ENCODE results near the gene ANKS1B.
A peak's percentile ranks its signal among the peaks of the same experiment; 100 is the strongest.
"Not testable (repeated sequence)": the region's sequence is repeated elsewhere in the genome, so short reads cannot be mapped to it uniquely, and the experiment has no call there.

Gene ANKS1B

DNA sequence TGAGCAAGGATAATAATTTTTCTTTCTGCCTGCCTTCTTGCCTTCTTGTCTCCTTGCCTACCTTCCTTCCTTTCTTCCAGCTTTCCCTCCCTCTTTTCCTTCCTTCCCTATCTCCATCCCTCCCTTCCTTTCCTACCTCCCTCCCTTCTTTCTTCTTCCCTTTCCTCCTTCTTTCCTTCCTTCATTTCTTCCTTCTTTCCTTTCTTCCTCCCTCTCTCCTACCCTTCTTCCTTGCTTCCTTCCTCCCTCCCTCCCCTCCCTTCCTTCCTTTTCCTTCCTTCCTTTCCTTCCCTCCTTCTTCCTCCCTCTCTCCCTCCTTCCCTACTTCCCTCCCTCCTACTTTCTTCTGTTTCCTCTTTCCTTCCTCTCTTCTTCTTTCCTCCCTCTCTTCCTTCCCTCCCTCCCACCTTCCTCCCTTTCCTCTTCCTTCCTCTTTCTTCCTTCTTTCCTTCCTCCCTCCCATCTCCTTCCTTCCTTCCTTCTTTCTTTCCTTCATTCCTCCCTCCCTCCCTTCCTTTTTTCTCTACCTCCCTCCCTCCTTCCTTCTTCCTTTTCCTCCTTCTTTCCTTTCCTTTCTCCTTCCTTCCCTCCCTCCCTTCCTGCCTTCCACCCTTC lies 1009.9 kb downstream of the ANKS1B start:
- no peak for TF ChIP-seq CTCF (conservative IDR thresholded peaks at IDR 0.05; ENCODE audit: control insufficient read depth, insufficient read depth, low read depth, low read length)
- no peak for DNase-seq (ENCODE audit: low read depth)
- H3K4me3 ChIP-seq (ENCODE audit: control insufficient read depth, low read depth, low read length): no peak overlapping the region

GRCh38 chr12:98973395-98973794 lies 1011.3 kb downstream of the ANKS1B start:
- H3K4me3 ChIP-seq (ENCODE audit: control insufficient read depth, low read depth, low read length): no peak overlapping the region
- peak; percentile 56 for DNase-seq (ENCODE audit: low read depth)
- no peak for TF ChIP-seq CTCF (conservative IDR thresholded peaks at IDR 0.05; ENCODE audit: control insufficient read depth, insufficient read depth, low read depth, low read length)

DNA sequence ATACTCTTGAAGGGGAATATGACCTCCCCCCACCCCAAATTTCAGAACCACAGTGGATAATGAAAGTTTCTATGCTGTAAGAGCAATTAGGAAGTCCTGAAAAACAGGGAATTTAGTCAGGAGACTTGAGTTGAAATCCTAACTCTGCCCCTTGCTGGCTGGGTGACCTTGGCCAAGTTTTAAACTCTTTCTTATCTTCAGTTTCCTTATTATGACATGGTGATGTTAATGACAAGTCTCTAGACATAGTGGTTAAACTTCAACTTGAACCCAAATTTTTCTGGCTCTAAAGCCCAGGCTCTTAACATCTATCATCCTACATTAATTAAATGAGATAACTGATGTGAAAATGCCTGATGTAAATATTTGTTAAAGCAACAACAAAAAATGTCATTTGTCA lies 1013.8 kb downstream of the ANKS1B start:
- no peak for DNase-seq (ENCODE audit: low read depth)
- TF ChIP-seq CTCF (conservative IDR thresholded peaks at IDR 0.05; ENCODE audit: control insufficient read depth, insufficient read depth, low read depth, low read length): no peak
- no peak overlapping the region for H3K4me3 ChIP-seq (ENCODE audit: control insufficient read depth, low read depth, low read length)

DNA sequence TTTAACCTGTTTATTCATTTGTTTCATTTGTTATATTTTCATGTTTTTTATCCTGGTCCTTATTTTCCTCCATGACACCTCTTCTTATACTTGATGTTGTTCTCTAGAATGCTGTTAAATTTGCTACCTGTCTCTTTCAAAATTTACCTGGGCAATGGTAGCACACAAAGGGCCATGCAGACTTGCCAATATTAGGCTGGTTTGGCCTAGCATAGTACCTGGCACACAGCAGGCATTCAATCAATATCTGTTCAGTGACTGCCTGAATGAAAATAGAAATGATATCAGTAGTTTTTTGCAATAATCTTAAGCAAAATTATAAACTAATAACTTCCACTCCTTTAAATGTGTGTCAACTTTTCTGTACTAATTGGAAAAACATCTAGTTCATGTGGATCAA lies 1014.5 kb downstream of the ANKS1B start:
- H3K4me3 ChIP-seq (ENCODE audit: control insufficient read depth, low read depth, low read length): no peak overlapping the region
- no peak for TF ChIP-seq CTCF (conservative IDR thresholded peaks at IDR 0.05; ENCODE audit: control insufficient read depth, insufficient read depth, low read depth, low read length)
- no peak for DNase-seq (ENCODE audit: low read depth)

DNA sequence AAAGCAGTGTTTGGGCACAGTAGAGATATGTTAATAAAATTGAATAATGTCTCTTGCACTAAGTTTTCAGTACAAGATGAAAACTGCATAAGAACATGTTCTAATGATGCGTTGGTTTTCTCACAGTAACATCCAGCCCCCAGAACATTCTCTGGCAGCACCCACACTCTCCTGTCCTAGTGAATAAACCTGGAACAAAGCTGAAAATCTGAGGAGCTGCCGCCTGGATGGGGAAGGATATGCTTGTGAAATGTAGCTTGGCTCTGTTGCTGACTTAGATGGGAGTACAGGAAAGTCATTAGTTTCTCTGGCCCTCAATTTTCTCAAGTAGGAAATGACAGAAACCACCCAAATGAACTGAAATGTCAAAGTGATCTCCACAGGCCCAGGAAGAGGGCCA lies 1015.8 kb downstream of the ANKS1B start:
- no peak for TF ChIP-seq CTCF (conservative IDR thresholded peaks at IDR 0.05; ENCODE audit: control insufficient read depth, insufficient read depth, low read depth, low read length)
- no peak overlapping the region for H3K4me3 ChIP-seq (ENCODE audit: control insufficient read depth, low read depth, low read length)
- no peak for DNase-seq (ENCODE audit: low read depth)

GRCh38 chr12:98957135-98957534 lies 1027.6 kb downstream of the ANKS1B start:
- DNase-seq (ENCODE audit: low read depth); H3K4me3 ChIP-seq (ENCODE audit: control insufficient read depth, low read depth, low read length): not testable (repeated sequence)

DNA sequence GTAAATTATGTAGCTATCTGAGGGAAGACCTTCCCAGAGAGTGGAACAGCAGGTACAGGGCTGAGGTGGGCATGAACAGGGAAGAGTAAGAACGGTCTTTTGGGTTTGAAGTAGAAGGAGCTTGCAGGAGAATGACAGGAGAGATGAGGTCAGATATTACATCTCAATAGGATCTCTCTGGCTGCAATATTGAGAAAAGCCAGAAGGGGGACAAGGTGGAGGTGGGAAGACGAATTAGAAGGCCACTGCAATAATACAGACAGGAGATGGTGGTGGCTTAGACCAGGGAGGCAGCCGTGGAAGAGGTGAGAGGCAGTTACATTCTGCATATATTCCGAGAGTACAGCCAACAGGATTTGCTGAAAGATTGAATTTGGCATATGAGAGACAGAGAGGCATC lies 1029.5 kb downstream of the ANKS1B start:
- DNase-seq (ENCODE audit: low read depth): peak; percentile 19
- TF ChIP-seq CTCF (conservative IDR thresholded peaks at IDR 0.05; ENCODE audit: control insufficient read depth, insufficient read depth, low read depth, low read length): peak; percentile 44
- H3K4me3 ChIP-seq (ENCODE audit: control insufficient read depth, low read depth, low read length): no peak overlapping the region

Data from fibroblast of mammary gland (primary cell).